Stimulated activated CD4-positive, alpha-beta T cell treated with anti-CD3 and anti-CD28 coated beads, Interleukin-2, amount 100 ng/mL, for 4 hours (primary cell): ENCODE results near the gene MICALL1.

Source experiments
- DNase-seq: peaks from one replicate; pipeline ENCODE4 v3.0.0-alpha.2; 2020; ENCODE audit warnings: low read depth

MICALL1 gene

GRCh38 chr22:37982151-37982785, 76.2 kb downstream of the MICALL1 start:
- no peak for DNase-seq

- no peak for DNase-seq
Measured at GRCh38 chr22:37982938-37983859, 77.1 kb downstream of the MICALL1 start.

GRCh38 chr22:37983860-37984791, 78.0 kb downstream of the MICALL1 start, which contains the start of gene SOX10:
Gene SOX10, minus strand, starts transcription at chr22:37984555. Its CDS starts 771 bp downstream, at chr22:37983784.
- DNase-seq: no peak

GRCh38 chr22:37985050-37985585, 79.0 kb downstream of the MICALL1 start:
- DNase-seq: no peak

GRCh38 chr22:37985751-37986281, 79.7 kb downstream of the MICALL1 start:
- DNase-seq: no peak

GRCh38 chr22:37986371-37986770, 80.3 kb downstream of the MICALL1 start:
- DNase-seq: no peak

- no peak for DNase-seq
Measured at GRCh38 chr22:37989146-37990045, 83.3 kb downstream of the MICALL1 start.

GRCh38 chr22:37990301-37990700, 84.2 kb downstream of the MICALL1 start:
- DNase-seq: no peak

GRCh38 chr22:37990862-37991261, 84.8 kb downstream of the MICALL1 start:
- DNase-seq: no peak

GRCh38 chr22:37991731-37992442, 85.8 kb downstream of the MICALL1 start:
- DNase-seq: no peak
